ENCODE measurements around the gene MGLL. TPM values are rescaled to one million over a fixed set of nuclear protein-coding genes. Genes with fewer than 3 reads are reported as not detected.

Gene MGLL
- total RNA-seq, 1 donor from 2014 or later, result 61.0 TPM

GRCh38 chr3:127690823-127691452 is 131.4 kb downstream of the MGLL start:
- H3K27ac Mint-ChIP-seq (ENCODE audit: unreplicated experiment), result no peak overlapping the region
- peaks cover 4% of the 10 kb centered on the region for H3K36me3 Mint-ChIP-seq (ENCODE audit: low read depth)
- H3K4me3 Mint-ChIP-seq (ENCODE audit: unreplicated experiment), result no peak overlapping the region
- no peaks in the 10 kb centered on the region for H3K27me3 Mint-ChIP-seq (ENCODE audit: low read depth)
- peak; percentile 88 for DNase-seq (ENCODE audit: low spot score)
- H3K9me3 Mint-ChIP-seq (ENCODE audit: low read depth), result no peaks in the 10 kb centered on the region
- TF ChIP-seq CTCF (IDR thresholded peaks at IDR 0.05), result peak; percentile 83
- peaks cover 8% of the 10 kb centered on the region for H3K4me1 Mint-ChIP-seq (ENCODE audit: low read depth)

- Mint-ChIP-seq H3K27ac (ENCODE audit: unreplicated experiment) (no peak overlapping the region), H3K9me3 (ENCODE audit: low read depth) (no peaks in the 10 kb centered on the region), H3K27me3 (ENCODE audit: low read depth) (no peaks in the 10 kb centered on the region), H3K4me1 (ENCODE audit: low read depth) (peaks cover 7% of the 10 kb centered on the region), H3K36me3 (ENCODE audit: low read depth) (peaks cover 4% of the 10 kb centered on the region), H3K4me3 (ENCODE audit: unreplicated experiment) (peak overlapping the region; percentile 25)
- DNase-seq (ENCODE audit: low spot score), result peak; percentile 65
- no peak for TF ChIP-seq CTCF (IDR thresholded peaks at IDR 0.05)
Observed at GRCh38 chr3:127690106-127690505, 132.2 kb downstream of the MGLL start.

- TF ChIP-seq CTCF (IDR thresholded peaks at IDR 0.05), result no peak
- no peaks in the 10 kb centered on the region for H3K9me3 Mint-ChIP-seq (ENCODE audit: low read depth)
- no peaks in the 10 kb centered on the region for H3K27me3 Mint-ChIP-seq (ENCODE audit: low read depth)
- DNase-seq (ENCODE audit: low spot score), result peak; percentile 65
- no peak overlapping the region for H3K27ac Mint-ChIP-seq (ENCODE audit: unreplicated experiment)
- H3K36me3 Mint-ChIP-seq (ENCODE audit: low read depth), result peaks cover 4% of the 10 kb centered on the region
- peaks cover 1% of the 10 kb centered on the region for H3K4me1 Mint-ChIP-seq (ENCODE audit: low read depth)
- peak overlapping the region; percentile 28 for H3K4me3 Mint-ChIP-seq (ENCODE audit: unreplicated experiment)
Observed at GRCh38 chr3:127689266-127689860, 133.0 kb downstream of the MGLL start.

GRCh38 chr3:127688416-127689265 is 133.7 kb downstream of the MGLL start:
- Mint-ChIP-seq H3K36me3 (ENCODE audit: low read depth) (peaks cover 3% of the 10 kb centered on the region), H3K4me3 (ENCODE audit: unreplicated experiment) (peak overlapping the region; percentile 29), H3K9me3 (ENCODE audit: low read depth) (no peaks in the 10 kb centered on the region), H3K27ac (ENCODE audit: unreplicated experiment) (no peak overlapping the region), H3K27me3 (ENCODE audit: low read depth) (no peaks in the 10 kb centered on the region), H3K4me1 (ENCODE audit: low read depth) (peaks cover 4% of the 10 kb centered on the region)
- peak; percentile 74 for DNase-seq (ENCODE audit: low spot score)
- no peak for TF ChIP-seq CTCF (IDR thresholded peaks at IDR 0.05)

- no peak for TF ChIP-seq CTCF (IDR thresholded peaks at IDR 0.05)
- Mint-ChIP-seq H3K36me3 (ENCODE audit: low read depth) (no peaks in the 10 kb centered on the region), H3K27ac (ENCODE audit: unreplicated experiment) (no peak overlapping the region), H3K4me3 (ENCODE audit: unreplicated experiment) (no peak overlapping the region), H3K9me3 (ENCODE audit: low read depth) (no peaks in the 10 kb centered on the region), H3K27me3 (ENCODE audit: low read depth) (no peaks in the 10 kb centered on the region), H3K4me1 (ENCODE audit: low read depth) (peaks cover 6% of the 10 kb centered on the region)
- peak; percentile 40 for DNase-seq (ENCODE audit: low spot score)
Observed at GRCh38 chr3:127688022-127688415, 134.3 kb downstream of the MGLL start.
